GM21515 (cell line): ENCODE measurements around the gene PCDHGA1.
A peak's percentile ranks its signal among the peaks of the same experiment; 100 is the strongest.
"Not testable (repeated sequence)": the region's sequence is repeated elsewhere in the genome, so short reads cannot be mapped to it uniquely, and the experiment has no call there.

Experiments
- ATAC-seq: cut with Tn5 transposase; IDR thresholded peaks from one replicate; pipeline ENCODE4 v1.9.1; 2021; ENCODE audit not compliant: unreplicated experiment

PCDHGA1 gene

GRCh38 chr5:141409598-141410306 is 79.4 kb downstream of the PCDHGA1 start:
- ATAC-seq = no peak

GRCh38 chr5:141411575-141411974 is 81.3 kb downstream of the PCDHGA1 start:
- no peak for ATAC-seq

DNA sequence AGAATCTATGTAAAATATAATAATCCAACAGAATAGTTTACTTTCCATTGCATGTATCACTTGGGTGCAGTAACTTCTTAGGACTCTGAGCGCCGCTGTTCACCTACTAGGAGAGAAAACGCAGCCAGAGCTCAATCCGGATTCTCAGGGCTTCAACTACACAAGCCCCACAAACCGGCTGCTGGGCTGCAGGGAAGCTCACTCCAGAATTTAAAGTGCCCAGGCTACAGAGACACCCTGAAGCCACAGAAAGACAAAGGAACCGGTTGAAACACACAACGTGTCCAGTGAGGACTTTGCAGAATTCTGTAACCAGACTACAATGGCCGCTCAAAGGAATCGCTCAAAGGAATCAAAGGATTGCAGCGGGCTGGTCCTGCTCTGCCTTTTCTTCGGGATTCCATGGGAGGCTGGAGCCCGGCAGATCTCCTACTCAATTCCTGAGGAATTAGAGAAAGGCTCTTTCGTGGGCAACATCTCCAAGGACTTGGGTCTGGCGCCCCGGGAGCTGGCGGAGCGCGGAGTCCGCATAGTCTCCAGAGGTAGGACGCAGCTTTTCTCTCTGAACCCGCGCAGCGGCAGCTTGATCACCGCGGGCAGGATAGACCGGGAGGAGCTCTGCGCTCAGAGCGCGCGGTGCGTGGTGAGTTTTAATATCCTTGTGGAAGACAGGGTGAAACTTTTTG is 82.7 kb downstream of the PCDHGA1 start, which contains the start of gene PCDHGA10:
TSS of gene PCDHGA10 (plus strand) at position 134 of the 686 bp plus-strand sequence. CDS start at position 323, 189 bp downstream.
- peak; percentile 62 for ATAC-seq

- ATAC-seq = no peak
Measured at GRCh38 chr5:141413540-141414069, 83.3 kb downstream of the PCDHGA1 start.

GRCh38 chr5:141414548-141415274 is 84.4 kb downstream of the PCDHGA1 start:
- not testable (repeated sequence) for ATAC-seq

- ATAC-seq = not testable (repeated sequence)
Measured at GRCh38 chr5:141415275-141415618, 84.9 kb downstream of the PCDHGA1 start.

GRCh38 chr5:141417494-141418172 is 87.3 kb downstream of the PCDHGA1 start, which contains the start of gene PCDHGB7:
Gene PCDHGB7, plus strand, starts transcription at chr5:141417677. Its CDS starts 183 bp downstream, at chr5:141417860.
- ATAC-seq = peak; percentile 82

DNA sequence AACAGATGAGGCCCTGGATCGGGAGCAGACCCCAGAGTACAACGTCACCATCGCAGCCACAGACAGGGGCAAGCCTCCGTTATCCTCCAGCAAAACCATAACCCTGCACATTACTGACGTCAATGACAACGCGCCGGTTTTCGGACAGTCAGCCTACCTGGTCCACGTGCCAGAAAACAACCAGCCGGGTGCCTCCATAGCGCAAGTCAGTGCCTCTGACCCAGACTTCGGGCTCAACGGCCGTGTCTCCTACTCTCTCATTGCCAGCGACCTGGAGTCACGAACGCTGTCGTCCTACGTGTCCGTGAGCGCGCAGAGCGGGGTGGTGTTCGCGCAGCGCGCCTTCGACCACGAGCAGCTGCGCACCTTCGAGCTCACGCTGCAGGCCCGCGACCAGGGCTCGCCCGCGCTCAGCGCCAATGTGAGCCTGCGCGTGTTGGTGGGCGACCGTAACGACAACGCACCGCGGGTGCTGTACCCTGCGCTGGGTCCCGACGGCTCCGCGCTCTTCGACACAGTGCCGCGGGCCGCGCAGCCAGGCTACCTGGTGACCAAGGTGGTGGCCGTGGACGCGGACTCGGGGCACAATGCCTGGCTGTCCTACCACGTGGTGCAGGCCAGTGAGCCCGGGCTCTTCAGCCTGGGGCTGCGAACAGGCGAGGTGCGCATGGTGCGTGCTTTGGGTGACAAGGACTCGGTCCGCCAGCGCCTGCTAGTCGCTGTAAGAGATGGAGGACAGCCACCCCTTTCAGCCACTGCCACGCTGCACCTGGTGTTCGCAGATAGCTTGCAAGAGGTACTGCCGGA is 89.0 kb downstream of the PCDHGA1 start:
- no peak for ATAC-seq

DNA sequence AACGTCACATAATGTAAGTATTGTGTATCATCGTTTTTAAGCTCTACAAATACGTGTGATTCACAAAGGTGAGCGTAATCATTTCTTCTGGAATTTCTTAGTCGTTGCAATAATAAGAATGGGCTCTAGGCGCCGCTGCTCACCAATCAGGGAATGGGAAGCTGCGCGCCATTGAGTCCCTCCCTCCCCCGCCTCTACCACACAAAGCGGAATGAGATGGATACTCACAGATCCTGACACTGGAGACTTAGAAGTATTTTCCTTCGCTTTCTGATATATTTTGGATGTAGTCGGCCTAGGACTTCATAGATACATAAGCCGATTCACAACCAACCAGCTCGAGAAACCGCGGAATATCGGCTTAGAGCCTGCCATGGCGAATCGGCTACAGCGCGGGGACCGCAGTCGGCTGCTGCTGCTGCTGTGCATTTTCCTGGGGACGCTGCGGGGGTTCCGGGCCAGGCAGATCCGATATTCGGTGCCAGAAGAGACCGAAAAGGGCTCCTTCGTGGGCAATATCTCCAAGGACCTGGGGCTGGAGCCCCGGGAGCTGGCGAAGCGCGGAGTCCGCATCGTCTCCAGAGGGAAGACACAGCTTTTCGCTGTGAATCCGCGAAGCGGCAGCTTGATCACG is 90.7 kb downstream of the PCDHGA1 start, which contains the start of gene PCDHGA11:
TSS of gene PCDHGA11 (plus strand) at position 197 of the 634 bp plus-strand sequence. CDS start at position 374, 177 bp downstream.
- peak; percentile 46 for ATAC-seq

DNA sequence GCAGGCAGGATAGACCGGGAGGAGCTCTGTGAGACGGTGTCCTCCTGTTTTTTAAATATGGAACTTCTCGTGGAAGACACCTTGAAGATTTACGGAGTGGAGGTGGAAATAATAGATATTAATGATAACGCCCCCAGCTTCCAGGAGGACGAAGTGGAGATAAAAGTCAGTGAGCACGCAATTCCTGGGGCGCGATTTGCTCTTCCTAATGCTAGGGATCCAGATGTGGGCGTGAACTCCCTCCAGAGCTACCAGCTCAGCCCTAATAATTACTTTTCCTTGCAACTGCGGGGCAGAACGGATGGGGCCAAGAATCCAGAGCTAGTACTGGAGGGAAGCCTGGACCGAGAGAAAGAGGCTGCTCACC is 91.2 kb downstream of the PCDHGA1 start:
- ATAC-seq = no peak

- ATAC-seq = no peak
Measured at GRCh38 chr5:141422742-141423291, 92.5 kb downstream of the PCDHGA1 start.

GRCh38 chr5:141427783-141428426 is 97.6 kb downstream of the PCDHGA1 start:
- no peak for ATAC-seq

DNA sequence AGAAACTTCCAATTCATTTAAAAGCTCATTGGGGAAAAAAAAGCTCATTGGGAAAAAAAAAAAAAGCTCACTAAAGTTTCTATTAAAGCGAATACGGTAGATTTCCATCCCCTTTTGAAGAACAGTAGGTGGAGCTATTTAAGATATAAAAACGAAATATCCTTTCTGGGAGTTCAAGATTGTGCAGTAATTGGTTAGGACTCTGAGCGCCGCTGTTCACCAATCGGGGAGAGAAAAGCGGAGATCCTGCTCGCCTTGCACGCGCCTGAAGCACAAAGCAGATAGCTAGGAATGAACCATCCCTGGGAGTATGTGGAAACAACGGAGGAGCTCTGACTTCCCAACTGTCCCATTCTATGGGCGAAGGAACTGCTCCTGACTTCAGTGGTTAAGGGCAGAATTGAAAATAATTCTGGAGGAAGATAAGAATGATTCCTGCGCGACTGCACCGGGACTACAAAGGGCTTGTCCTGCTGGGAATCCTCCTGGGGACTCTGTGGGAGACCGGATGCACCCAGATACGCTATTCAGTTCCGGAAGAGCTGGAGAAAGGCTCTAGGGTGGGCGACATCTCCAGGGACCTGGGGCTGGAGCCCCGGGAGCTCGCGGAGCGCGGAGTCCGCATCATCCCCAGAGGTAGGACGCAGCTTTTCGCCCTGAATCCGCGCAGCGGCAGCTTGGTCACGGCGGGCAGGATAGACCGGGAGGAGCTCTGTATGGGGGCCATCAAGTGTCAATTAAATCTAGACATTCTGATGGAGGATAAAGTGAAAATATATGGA is 100.2 kb downstream of the PCDHGA1 start, which contains the start of gene PCDHGA12:
TSS of gene PCDHGA12 (plus strand) at position 176 of the 782 bp plus-strand sequence. CDS start at position 429, 253 bp downstream.
- ATAC-seq = peak; percentile 88

- ATAC-seq = peak; percentile 44
Measured at GRCh38 chr5:141431286-141431685, 101.0 kb downstream of the PCDHGA1 start.

GRCh38 chr5:141432308-141432707 is 102.0 kb downstream of the PCDHGA1 start:
- ATAC-seq = not testable (repeated sequence)

GRCh38 chr5:141432726-141433125 is 102.4 kb downstream of the PCDHGA1 start:
- not testable (repeated sequence) for ATAC-seq

GRCh38 chr5:141434006-141434405 is 103.7 kb downstream of the PCDHGA1 start:
- ATAC-seq = no peak

- no peak for ATAC-seq
Measured at GRCh38 chr5:141437221-141437620, 106.9 kb downstream of the PCDHGA1 start.
